ENCODE results near the gene TTC21B. TPM values are rescaled to one million over a fixed set of nuclear protein-coding genes. Genes with fewer than 3 reads are reported as not detected.

TTC21B gene
- total RNA-seq, 6 experiments from 2014 or later, result 4.7 to 8.9 (median 7.2) TPM

GRCh38 chr2:165876269-165876668 lies 77.3 kb downstream of the TTC21B start:
- Histone ChIP-seq H3K27me3 (no peaks in the 10 kb centered on the region), H3K4me1 (no peaks in the 10 kb centered on the region), H3K36me3 (peaks cover 0 to 8% (median 3%) of the 10 kb centered on the region in 4 donors), H3K27ac (no peak overlapping the region), H3K9me3 (no peaks in the 10 kb centered on the region), H3K4me3 (no peak overlapping the region)
- DNase-seq, result no peak
- intact Hi-C loops (cut with DNase I), result no loop called here
- ATAC-seq, result no peak
- WGBS (ENCODE audit: insufficient coverage, low coverage, low lambda C conversion rate, missing lambda C conversion rate), result 86% methylated on average over 1 of the region's 1 CpG
- TF ChIP-seq, protein P1, sequence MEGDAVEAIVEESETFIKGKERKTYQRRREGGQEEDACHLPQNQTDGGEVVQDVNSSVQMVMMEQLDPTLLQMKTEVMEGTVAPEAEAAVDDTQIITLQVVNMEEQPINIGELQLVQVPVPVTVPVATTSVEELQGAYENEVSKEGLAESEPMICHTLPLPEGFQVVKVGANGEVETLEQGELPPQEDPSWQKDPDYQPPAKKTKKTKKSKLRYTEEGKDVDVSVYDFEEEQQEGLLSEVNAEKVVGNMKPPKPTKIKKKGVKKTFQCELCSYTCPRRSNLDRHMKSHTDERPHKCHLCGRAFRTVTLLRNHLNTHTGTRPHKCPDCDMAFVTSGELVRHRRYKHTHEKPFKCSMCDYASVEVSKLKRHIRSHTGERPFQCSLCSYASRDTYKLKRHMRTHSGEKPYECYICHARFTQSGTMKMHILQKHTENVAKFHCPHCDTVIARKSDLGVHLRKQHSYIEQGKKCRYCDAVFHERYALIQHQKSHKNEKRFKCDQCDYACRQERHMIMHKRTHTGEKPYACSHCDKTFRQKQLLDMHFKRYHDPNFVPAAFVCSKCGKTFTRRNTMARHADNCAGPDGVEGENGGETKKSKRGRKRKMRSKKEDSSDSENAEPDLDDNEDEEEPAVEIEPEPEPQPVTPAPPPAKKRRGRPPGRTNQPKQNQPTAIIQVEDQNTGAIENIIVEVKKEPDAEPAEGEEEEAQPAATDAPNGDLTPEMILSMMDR (IDR thresholded peaks at IDR 0.05), result no peak
- no peak for TF ChIP-seq POLR2A (IDR thresholded peaks at IDR 0.05)

- TF ChIP-seq POLR2A (IDR thresholded peaks at IDR 0.05), result no peak
- TF ChIP-seq, protein P1 (IDR thresholded peaks at IDR 0.05), result peak; percentile 56 to 67 (median 65)
- no peaks in the 10 kb centered on the region for H3K4me1 ChIP-seq
- ATAC-seq, result peak; percentile 80 to 96 (median 87)
- no peak overlapping the region for H3K27ac ChIP-seq
- WGBS (ENCODE audit: insufficient coverage, low coverage, low lambda C conversion rate, missing lambda C conversion rate), result 23% methylated on average over 3 of the region's 3 CpGs
- no peak for DNase-seq
- no peak overlapping the region for H3K4me3 ChIP-seq
- no peaks in the 10 kb centered on the region for H3K9me3 ChIP-seq
- peaks cover 0 to 3% (median 0%) of the 10 kb centered on the region in 4 donors for H3K36me3 ChIP-seq
- intact Hi-C loops (cut with DNase I), result no loop called here
- no peaks in the 10 kb centered on the region for H3K27me3 ChIP-seq
These were observed 79.0 kb downstream of the TTC21B start for GRCh38 chr2:165874445-165875039.

- intact Hi-C loops (cut with DNase I), result no loop called here
- Histone ChIP-seq H3K36me3 (no peaks in the 10 kb centered on the region), H3K9me3 (no peaks in the 10 kb centered on the region), H3K4me3 (no peak overlapping the region), H3K4me1 (no peaks in the 10 kb centered on the region), H3K27ac (no peak overlapping the region), H3K27me3 (no peaks in the 10 kb centered on the region)
- ATAC-seq (no peak), DNase-seq (no peak)
- WGBS (ENCODE audit: insufficient coverage, low coverage, low lambda C conversion rate, missing lambda C conversion rate), result 100% methylated on average over 5 of the region's 5 CpGs
- no peak for TF ChIP-seq POLR2A (IDR thresholded peaks at IDR 0.05)
- TF ChIP-seq, protein P1 (IDR thresholded peaks at IDR 0.05), result no peak
These were observed 81.3 kb downstream of the TTC21B start for GRCh38 chr2:165872101-165872791.

DNA sequence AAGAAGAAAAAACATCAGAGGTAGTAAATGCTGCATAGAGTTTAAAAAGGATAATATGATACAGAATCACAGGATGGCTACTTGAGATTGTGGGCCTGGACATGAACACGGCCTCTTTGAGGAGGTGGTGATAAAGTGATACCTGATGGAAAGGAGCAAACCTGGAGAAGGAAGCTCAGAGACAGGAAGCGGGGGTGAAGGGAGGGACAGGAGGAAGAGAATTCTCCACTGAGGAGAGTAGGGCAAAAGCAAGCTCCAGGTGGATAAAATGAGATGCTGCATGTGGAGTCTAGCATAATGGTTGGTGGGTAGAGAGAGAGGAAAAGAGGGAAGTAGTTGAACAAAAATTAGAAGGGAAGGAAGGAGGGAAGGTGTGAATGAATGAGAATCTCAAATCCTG lies 82.6 kb downstream of the TTC21B start:
- TF ChIP-seq, protein P1 (IDR thresholded peaks at IDR 0.05), result no peak
- no peak for TF ChIP-seq POLR2A (IDR thresholded peaks at IDR 0.05)
- intact Hi-C loops (cut with DNase I), result no loop called here

More for the DNA sequence above, 82.6 kb downstream of the TTC21B start:
- ATAC-seq (no peak), DNase-seq (no peak)
- Histone ChIP-seq H3K4me3 (no peak overlapping the region), H3K9me3 (no peaks in the 10 kb centered on the region), H3K27me3 (no peaks in the 10 kb centered on the region), H3K27ac (no peak overlapping the region), H3K4me1 (no peaks in the 10 kb centered on the region), H3K36me3 (no peaks in the 10 kb centered on the region)
- 96% methylated on average over 2 of the region's 2 CpGs for WGBS (ENCODE audit: insufficient coverage, low coverage, low lambda C conversion rate, missing lambda C conversion rate)
